Activated CD4-positive, alpha-beta T cell treated with anti-CD3 and anti-CD28 coated beads, Interleukin-2, amount 50 U/mL, for 4 hours (primary cell): Measurements from ENCODE around the gene SRGAP1.

ENCODE experiments used
- DNase-seq, 2 experiments: peaks; one replicate each; pipeline ENCODE4 v3.0.0-alpha.2; 2020

Gene SRGAP1

DNA sequence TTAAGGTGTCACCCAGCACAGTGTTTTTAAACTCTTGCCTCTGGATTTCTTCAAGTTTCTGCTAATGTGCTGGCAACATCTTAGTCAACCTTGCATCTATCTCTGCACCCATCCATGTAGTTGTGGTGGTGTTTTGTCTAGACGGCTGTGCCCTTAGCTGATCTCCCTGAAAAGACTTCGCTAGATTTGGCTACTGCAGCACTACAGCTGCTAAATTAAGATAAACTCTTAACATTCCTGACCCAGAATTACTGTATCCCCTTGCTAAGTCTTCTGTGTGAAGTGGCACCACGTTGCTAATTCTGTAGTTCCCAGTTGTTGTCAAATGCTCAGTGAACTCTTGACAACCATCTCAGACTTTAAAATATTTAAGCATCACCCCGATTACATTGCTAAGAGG, 66.8 kb downstream of the SRGAP1 start:
- DNase-seq, result no peak

DNA sequence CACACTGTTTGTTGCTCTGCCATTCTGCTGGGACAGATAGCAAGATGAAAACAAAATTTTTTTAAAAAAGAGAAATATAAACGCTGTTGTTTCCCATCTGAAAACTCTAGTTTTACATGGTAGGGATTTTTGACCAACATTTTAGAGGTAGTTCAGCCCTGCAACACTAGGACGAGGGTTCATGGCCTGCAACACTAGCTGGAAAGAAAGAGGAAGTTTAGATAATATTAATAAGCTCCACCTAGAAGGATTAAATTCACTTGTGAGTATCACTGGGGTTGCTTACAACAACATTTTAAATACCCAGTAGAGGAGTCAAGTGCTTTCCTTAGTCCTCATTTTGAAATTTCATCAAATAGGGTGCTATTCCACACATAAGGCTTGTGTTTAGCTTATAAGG, 68.2 kb downstream of the SRGAP1 start:
- DNase-seq, result no peak

DNA sequence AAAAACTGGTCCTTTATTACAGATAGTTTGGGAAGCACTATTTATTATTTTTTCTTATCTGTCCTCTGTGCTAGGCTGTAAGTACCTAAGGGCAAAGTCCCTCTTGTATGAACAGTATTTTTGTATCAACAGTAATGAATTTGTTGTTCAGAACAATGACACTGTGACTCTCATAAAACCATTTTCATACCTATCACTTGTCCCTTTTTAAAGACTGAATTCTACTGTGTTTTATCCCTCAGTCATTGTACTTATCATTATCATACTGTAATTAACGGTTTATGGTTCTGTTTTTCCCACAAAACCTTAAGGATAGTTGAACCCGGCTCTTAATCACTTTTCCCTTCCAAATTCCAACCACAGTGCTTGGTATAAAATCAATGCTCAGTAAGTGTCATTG, 69.4 kb downstream of the SRGAP1 start:
- DNase-seq, result no peak

DNA sequence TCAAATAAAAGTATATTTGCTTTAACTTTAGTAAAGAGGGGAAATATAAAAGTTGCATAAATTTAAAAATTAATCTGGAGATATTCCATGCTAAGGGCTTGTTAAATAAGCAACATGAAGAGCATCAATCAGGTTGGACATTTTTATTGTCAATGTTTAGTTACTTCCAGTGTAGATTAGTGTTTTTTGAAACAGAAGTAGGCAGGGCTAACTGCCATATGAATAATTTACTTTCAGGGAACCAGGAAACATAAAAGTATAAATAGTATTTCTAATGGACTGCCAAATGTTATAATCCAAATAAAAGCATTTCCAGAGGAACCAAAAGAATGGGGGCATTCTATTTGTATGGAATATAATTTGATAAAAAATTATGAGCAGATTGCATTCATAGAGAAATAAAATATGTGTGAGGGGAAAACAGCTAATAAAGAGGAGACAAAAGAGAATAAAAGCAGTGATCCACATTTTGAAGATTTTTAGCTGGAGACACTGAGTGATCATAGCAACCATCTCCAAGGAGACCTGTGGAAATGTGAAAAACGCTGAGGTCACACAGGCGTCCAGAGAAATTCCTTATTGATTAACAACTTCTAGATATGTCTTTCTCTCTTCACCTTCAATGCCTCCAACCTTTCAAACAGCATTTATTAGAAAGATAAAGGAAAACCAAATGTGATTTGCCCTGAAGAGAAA, 70.8 kb downstream of the SRGAP1 start:
- DNase-seq, result no peak

DNA sequence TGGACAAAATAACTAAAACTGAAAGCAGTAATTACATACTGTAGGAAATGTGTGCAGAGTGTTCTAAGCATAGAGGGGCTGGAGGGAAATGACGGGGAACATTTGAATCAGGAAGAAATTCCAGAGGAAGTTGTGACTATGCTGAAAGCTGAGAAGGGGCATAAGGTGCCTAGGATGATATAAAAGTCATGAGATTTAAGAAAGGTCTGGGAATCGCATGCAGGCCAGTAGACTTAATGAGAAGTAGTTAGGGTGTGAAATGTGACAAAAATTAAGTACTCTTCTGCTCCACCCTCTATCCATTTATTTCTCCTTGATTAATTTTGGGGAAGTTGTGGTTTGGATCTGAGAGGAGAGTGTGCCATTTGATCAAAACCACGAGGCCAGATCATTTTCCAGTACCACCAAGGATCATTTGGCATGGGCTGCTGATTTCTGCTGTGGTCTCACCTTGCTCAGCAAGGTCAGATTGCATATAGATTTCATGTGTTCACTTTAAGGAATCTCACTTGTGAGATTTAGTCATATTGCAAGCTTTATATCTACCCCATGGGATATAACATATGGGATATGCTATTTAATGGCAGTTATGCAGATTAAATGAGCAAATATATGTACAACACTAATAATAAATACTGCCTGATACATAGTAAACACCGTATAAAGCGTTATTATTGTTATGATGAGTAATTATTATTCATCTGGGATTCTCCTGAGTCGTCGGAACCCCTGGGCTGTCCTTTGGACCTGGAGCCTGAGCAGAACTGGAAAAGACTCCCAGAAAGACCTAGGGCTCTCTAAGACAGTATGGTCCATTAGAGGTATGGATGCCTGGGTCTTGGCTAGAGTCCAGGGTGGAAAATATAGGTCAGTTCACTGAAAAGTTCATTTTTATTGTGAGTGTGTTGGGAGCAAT, 72.3 kb downstream of the SRGAP1 start:
- no peak for DNase-seq

DNA sequence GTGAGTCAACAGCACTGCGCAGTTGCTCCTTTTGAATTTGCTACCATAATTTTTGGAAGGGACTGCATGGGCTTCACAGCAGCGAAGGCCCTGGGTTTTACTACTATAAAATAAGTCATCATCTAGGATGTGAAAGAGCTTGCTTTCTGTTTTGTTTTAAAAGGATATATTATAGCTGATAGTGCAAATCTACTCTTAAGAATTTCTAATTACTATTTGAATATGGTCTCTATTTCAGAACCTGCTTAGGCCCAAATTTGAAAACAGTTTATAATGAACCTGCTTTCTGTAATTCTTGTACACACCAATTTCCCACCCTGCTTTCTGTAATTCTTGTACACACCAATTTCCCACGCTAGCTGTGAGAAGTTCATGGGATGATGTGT, 73.0 kb downstream of the SRGAP1 start:
- no peak for DNase-seq

DNA sequence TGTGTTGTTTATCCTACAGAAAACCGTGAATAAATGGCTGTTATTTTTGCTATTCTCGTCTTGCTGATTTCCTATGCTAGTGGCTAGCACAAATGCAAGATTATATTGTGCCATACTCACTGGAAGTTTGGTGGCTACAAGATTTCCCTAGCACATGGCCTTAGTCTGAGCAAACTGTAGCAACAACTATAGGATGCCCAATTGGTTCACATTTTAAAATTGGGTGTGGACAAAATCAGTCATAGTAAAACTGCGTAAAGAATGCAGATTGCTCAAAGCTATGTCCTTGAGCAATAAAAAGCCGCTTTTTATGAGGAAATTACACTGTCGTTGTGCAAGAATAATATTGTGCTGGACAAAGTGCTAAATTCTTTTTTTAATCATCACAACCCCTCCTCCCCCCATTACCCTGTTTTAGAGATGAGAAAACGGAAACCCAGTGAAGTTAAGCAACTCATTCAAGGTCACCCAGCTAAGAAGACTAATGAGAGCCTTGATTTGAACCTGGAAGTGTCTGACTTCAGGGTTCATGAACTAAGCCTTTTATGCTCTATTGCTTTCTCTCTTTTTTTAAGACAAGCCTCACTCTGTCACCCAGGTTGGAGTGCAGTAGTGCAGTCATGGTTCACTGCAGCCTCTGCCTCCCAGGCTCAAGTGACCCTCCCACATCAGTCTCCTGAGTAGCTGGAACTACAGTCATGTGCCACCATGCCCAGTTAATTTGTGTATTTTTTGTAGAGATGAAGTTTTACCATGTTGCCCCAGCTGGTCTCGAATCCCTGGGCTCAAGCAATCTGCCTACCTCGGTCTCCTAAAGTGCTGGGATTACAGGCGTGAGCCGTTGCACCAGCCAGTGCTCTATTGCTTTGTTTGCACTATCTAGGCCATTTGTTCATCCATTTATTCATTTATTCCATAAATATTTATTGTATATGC, 73.6 kb downstream of the SRGAP1 start:
- no peak for DNase-seq

DNA sequence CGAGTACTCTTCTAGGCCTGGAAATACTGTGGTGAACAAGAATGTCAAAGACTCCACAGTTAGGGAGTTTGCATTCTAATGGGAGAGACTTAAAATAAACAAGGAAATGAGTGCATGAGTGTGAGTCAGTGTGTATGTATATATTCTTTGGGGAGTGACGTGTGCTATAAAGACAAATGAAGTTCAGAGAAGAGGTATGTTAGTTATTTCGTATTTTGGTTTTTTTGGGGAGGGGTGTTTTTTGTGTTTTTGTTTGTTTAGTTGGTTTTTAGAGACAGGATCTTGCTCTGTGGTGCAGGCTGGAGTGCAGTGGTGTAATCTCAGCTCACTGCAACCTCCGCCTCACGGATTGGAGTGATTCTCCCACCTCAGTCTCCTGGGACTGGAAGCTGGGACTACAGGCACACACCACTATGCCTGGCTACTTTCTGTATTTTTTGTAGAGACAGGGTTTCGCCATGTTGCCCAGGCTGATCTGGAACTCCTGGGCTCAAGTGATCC, 74.3 kb downstream of the SRGAP1 start:
- no peak for DNase-seq

DNA sequence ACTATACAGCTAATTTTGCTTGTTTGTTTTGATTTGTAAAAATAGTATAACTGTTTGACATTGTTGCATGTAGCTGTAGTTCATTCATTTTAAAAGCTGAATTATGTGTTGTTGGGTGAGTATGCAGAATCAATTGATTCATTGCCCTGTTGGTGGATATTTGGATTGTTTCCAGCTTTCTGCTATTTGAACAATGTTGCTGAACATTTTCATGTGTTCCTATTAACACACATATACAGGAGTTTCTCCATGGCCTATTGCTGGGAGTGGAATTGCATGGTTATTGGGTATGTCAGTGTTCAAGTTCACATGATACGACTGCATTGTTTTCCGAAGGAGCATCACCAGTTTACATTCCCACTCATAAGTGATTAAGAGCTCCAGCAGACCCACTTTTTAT, 75.3 kb downstream of the SRGAP1 start:
- DNase-seq, result no peak

DNA sequence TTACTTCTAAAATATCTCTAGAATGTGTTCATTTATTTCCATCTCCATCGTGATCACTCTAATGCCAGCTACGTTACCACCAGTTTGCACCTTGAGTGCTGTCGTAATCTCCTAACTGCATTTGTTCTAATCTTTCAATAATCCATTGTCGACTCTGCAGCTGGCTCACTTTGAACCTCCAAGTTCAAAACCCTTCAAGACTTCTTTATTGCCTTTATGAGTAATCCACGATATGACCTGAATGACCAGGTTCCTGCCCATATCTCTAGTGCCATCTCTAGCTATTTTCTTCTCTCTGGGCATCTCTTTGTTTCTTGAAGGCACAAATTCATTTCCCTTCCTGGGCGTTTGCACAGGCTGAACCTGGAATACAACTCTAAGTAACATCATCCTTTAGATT, 76.7 kb downstream of the SRGAP1 start:
- no peak for DNase-seq

DNA sequence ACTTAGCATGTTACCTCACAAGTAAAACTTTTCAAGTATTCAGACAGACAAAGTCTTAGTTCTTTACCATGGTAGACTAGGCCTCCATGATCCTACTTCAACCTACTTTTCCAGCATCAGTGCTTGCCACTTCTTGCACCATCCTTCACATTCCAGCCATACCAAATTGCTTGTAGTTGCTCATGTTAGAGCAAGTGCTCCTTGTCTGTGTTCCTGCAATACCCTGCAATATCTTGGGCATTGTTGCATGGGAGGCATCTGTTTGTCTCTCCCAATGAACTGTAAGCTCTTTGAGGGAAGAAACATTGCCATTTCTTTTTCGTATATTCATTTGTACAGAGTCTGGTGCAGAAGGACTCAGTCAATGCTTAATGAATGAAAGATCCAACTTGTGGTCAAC, 78.0 kb downstream of the SRGAP1 start:
- DNase-seq, result no peak

DNA sequence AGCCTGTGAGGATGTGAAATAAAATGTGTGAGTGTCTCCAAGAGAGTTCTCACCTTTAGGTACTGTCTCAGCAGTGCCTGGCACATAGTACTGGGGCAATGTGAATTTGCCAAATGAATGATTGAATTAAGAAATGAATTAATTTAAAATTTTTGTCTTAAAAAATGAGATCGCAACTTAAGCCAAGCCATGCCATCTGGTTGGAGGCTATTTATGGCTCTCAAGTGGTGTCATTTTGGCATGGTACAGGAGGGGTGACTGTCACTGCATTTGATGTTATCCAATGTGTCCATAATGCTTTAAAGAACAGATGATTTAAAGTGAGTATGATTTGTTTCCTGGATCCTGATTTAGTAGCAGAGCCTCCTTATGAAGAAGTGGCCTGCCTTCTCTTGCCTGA, 80.3 kb downstream of the SRGAP1 start:
- DNase-seq, result no peak

DNA sequence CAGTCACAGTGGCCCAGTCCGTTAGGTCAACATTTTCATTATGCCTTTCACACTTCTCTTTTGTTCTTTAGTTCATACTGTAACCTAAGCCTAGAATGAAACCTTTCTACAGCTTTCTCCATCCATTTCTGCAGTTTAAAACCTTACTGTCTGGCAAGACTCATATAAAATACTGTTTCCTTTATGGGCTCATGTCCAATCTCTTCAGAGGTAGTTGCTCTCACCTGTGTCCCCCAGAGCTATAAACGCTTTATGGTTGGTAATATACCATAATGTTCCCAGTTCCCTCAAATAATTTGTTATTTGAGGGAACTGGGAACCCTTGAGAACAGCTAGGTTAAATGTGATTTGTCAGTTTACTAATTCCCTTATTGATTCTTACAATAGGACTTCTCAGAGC, 83.0 kb downstream of the SRGAP1 start:
- DNase-seq, result no peak

DNA sequence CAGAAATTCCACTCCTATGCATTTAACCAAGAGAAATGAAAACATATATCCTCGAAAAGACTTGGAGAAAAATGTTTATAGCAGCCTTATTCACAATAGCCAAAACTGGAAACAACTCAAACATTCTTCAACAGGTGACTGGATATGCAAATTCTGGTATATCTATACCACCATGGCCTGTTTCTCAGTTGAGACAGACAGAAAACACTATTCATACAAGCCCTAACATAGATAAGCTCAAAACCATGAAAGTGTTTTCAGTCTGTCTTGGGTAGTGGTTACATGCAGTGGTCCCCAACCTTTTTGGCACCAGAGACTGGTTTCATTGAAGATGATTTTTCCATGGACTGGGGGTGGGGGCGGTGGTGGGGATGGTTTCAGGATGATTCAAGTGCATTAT, 83.8 kb downstream of the SRGAP1 start:
- DNase-seq, result no peak

DNA sequence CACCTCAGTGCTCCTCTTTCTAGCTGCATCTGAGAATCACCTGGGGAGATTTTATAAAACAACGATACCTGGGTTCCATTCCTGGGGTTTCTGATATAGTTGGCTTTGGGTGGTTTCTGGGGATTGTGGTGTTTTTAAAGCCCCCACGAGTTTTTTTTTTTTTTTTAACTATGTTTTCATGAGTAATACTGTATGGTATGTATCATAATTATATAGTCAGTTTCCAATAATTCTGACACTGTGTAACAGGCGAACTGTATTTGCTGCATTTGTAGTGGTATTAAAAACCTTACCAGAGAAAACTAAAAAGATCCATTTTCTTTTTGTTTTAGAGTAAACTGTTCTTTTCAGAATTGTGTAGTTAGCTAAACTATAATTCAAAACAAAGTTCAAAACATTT, 84.9 kb downstream of the SRGAP1 start:
- DNase-seq, result no peak

DNA sequence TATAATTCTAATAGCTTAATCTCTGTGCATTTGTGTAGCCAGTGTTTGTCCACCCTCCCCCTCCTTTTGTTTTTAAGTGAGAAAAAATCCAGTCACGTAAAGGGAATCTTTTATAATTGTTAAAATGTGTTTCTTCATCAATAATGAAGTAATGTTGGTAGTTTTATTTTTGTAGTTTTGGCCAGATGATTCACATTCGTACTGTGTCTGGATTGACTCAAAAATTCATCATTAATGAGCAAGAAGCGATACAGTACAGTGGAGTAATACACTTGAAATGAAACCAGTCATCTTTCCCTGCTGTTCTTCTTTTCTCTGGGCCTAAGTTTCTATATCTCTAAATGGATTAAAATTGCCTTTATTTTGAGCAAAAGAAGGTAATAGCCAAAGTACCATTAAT, 86.5 kb downstream of the SRGAP1 start:
- DNase-seq, result no peak

DNA sequence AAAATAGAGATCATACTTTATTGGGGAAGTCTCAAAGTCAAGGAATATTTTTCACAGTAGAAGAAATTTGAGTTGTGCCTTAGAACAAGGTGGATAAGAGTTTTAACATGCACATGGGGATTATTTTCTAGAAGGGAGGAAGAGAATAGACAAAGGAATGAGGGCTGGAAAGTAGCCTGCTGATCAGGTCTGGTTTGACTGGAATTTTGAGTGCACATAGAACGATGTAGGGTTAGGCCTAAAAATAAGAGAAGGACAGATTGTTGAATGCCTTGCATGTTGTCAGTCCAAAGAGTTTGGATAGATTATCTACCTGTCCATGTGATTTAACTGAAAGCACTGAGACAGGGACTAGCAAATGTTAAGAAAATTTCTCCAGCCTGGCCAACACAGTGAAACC, 87.2 kb downstream of the SRGAP1 start:
- DNase-seq, result no peak

DNA sequence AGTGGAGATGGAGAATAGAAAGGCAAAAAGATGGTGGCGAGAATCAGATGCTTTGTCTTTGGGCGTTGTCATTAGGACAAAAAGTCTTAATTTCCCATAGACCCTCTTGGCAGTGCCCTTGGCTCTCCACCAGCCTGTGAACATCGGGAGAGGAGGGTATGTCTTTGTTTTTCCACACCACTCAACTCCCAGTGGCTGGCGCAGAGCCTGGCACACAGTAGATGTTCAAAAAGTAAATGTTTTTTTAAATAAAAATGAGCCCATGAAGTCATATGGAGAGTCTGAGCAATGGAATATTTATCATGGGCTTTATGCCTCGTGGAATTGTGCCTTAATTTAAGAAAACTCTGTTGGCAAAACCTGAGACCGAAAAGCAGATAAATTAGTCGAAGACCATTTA, 90.4 kb downstream of the SRGAP1 start:
- DNase-seq, result no peak

DNA sequence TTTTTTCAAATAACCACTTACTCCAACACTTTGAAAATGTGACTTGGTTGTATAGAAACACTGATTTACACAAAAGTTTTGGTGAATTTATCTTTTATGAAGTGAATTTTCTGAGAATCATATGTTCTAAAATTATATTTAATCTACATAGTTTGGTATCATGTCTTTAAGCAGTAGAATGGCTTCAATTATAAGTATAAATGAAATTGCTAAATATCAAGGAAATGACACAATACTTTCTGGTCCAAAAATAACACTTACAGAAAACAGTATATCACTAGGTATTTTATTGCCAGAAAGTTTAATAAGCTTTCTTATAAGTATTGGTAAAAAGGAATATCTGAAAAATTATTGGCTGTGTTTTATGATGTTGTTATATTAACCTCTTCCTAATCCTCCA, 90.9 kb downstream of the SRGAP1 start:
- no peak for DNase-seq

DNA sequence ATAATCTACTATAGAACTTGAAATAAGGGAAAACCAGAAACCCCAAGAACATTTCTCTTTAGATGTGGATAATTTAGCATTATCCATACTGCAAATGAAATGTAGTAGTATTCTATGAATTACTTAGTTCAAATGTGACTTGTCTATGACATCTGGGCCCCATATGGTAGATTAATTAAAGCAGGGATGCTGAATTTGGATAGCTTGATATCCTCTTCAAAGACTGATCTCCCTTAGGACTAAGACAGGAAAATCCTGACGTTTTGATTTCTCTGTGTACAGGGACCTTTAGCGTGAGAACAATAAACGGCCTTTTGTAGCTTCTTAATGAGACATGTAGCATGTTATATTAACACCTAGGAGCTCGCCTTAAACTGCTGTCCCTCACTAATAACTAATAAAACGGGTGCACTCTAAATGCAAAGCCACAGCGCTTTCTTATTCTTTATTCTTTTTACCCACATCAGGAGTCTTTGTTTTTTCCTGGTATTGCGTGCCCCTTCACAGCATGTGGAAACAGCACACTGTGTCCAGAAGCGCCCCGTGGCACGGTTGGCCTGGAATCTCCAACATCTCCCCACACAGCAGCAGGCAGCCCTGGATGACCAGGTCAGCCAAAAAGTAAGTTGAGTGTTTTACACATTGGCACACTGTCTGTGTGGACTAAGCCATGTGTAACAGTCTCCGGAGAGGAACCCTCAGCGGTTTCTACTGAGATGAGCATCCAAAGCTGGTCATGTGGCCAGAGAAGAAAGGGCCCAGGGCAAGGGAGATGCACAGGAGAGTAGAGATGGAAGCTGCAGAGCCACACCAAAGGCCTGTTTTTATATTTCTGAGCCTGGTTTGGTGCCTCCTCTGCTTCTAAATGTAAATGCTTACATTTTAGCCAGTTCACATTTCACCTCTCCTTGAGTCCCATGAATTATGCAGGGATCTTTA, 93.1 kb downstream of the SRGAP1 start:
- DNase-seq, result no peak

DNA sequence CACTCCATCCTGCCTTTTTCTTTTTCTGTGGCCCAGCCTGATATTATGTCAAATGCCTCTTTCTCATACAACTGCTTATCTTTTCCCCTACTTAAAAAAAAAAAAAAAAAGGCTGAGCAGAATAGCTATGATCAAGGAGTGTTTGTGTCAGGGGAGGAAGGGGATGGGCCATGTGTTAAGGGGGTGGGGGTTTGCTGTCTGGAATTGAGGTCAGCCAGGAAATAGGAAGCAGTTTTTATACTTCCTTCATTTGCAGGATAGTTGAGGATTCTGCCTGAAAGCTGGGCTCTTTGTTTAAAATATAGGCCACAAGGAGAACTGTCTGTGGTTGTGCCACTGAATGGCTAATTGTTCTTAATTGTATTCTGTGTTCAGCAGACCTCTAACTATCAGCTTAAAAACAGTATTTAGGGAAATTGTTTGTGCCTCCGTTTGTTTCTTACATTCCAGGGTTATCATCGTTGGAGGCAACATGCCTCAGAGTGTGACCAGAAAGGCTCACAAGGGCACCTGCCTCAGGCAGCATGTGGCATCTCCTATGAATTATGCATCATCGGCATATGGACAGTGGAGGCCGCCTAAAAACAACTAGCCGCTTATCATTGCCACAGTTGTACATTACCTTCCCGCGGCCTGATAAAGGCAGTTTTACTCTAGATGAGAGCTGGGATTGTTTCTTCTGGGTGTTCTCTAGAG, 96.0 kb downstream of the SRGAP1 start:
- DNase-seq, result no peak
